Mucosa of descending colon (tissue), 3 donors: Measurements from ENCODE around the gene AP1G2. TPM values are rescaled to one million over a fixed set of nuclear protein-coding genes. Genes with fewer than 3 reads are reported as not detected.

ENCODE experiments used
- ATAC-seq: fragments of 200-7000 bp; cut with Tn5 transposase; one replicate; pipeline ENCODE4 v1.9.1; 2020; ENCODE audit warnings: mild to moderate bottlenecking, moderate library complexity
- DNase-seq, 3 donors: peaks; one replicate each; pipeline ENCODE4 v3.0.0-alpha.2; 2020
- H3K36me3 ChIP-seq: fragments of 200-600 bp; one replicate; pipeline ENCODE4 v1.8.0; 2021; ENCODE audit warnings: low read depth, mild to moderate bottlenecking
- H3K4me1 ChIP-seq: fragments of 200-600 bp; one replicate; pipeline ENCODE4 v1.8.0; 2021; ENCODE audit warnings: low read depth, mild to moderate bottlenecking
- H3K4me3 ChIP-seq: fragments of 200-600 bp; one replicate; pipeline ENCODE4 v1.8.0; 2021; ENCODE audit warnings: mild to moderate bottlenecking
- H3K9me3 ChIP-seq: fragments of 200-600 bp; one replicate; pipeline ENCODE4 v1.8.0; 2021; ENCODE audit warnings: mild to moderate bottlenecking
- intact Hi-C, 2 donors: fragments of 100-400 bp; cut with DNase I in 1 of 2; cut with micrococcal nuclease in 1 of 2; formaldehyde crosslinking; loops; one replicate each; pipeline versions ENCODE4 v1.11.0 to v1.11.1; 2022; cut with DNase I, micrococcal nuclease
- total RNA-seq, 3 donors: library from RNA; stranded (reverse); fragmentation: NEBNext Ultra II Directional in 2 of 3; extraction: Animal tissue kit (Norgen Biotek cat#: 25700) in 2 of 3; gene quantifications; one replicate each; pipeline versions ENCODE4 v1.2.1 to v1.2.4, GENCODE V29; 2021 to 2023
- TF ChIP-seq, protein P1 (sequence below): fragments of 200-600 bp; IDR thresholded peaks from one replicate; pipeline ENCODE4 v1.8.0; 2022; ENCODE audit warnings: antibody characterized with exemption, mild to moderate bottlenecking
- donor health status: DM: no; HTN: no; CAD: no; lungs with moderate emphysema.
- donor health status: DM: no; HTN: no; CAD: no.
- donor health status: DM: no; HTN: yes; CAD: no.

AP1G2 gene
- total RNA-seq, 3 donors from 2014 or later = 95.4 to 271 (median 122) TPM

DNA sequence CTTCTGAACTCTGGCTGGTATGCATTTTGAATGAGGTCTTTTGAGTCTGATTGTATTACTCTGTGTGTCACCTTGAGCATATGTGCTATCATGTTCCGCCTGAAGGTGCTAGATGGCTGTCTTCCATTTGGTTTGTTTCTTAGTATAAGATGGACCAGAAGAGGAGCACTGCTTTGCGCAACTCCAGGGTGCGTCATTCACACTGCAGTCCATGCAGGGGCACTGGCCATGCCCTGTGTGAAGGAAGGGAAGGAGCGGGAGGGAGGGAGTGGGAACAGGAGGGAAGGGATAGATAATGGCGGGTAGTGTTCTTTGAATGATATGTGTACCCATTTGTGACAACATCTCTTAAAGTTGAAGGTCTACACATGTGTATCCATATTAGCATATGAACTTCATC is 24.2 kb downstream of the AP1G2 start:
- DNase-seq (no peak), ATAC-seq (no peak)
- H3K4me3 ChIP-seq = no peak overlapping the region
- no peaks in the 10 kb centered on the region for H3K4me1 ChIP-seq
- TF ChIP-seq, protein P1, sequence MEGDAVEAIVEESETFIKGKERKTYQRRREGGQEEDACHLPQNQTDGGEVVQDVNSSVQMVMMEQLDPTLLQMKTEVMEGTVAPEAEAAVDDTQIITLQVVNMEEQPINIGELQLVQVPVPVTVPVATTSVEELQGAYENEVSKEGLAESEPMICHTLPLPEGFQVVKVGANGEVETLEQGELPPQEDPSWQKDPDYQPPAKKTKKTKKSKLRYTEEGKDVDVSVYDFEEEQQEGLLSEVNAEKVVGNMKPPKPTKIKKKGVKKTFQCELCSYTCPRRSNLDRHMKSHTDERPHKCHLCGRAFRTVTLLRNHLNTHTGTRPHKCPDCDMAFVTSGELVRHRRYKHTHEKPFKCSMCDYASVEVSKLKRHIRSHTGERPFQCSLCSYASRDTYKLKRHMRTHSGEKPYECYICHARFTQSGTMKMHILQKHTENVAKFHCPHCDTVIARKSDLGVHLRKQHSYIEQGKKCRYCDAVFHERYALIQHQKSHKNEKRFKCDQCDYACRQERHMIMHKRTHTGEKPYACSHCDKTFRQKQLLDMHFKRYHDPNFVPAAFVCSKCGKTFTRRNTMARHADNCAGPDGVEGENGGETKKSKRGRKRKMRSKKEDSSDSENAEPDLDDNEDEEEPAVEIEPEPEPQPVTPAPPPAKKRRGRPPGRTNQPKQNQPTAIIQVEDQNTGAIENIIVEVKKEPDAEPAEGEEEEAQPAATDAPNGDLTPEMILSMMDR = no peak
- H3K36me3 ChIP-seq = no peaks in the 10 kb centered on the region
- H3K9me3 ChIP-seq = no peaks in the 10 kb centered on the region
- intact Hi-C loops = no loop called here

DNA sequence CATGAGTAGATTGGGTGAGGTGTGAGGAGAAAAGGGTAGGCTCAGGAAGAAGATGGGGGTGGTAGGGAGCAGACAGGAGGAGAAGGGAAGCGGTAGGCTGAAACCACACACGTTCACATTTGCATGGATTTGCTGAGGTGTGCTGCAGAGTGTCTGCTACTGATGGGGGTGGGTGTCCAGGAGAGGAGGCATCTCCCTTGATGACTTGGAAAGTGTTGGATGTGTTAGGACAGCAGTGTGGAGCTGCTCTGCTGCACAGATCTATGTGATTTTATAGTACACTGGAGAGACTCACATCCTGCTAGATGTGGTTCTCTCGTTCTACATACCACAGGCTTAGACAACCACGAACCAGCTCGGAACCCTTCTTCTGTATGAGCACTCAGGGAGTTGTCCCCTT is 25.3 kb downstream of the AP1G2 start:
- no peak for DNase-seq
- H3K4me3 ChIP-seq = no peak overlapping the region
- intact Hi-C loops = no loop called here
- no peaks in the 10 kb centered on the region for H3K36me3 ChIP-seq
- H3K4me1 ChIP-seq = no peaks in the 10 kb centered on the region
- H3K9me3 ChIP-seq = no peaks in the 10 kb centered on the region
- ATAC-seq = no peak
- TF ChIP-seq, protein P1 = no peak

DNA sequence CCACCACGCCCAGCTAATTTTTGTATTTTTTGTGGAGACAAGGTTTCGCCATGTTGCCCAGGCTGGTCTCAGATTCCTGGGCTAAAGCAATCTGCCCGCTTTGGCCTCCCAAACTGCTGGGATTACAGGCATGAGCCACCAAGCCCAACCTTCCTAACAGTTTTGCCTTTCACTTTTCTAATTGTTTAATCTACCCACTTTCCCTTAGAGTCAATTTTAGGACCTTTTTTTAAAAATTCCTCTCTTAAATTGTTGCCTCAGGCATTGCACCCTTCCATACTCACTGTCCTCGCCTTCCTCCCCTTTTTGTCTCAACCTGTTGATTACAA is 27.5 kb downstream of the AP1G2 start:
- DNase-seq (no peak), ATAC-seq (no peak)
- Histone ChIP-seq H3K4me3 (no peak overlapping the region), H3K36me3 (no peaks in the 10 kb centered on the region), H3K4me1 (no peaks in the 10 kb centered on the region), H3K9me3 (no peaks in the 10 kb centered on the region)
- TF ChIP-seq, protein P1 = no peak
- intact Hi-C loops = no loop called here

DNA sequence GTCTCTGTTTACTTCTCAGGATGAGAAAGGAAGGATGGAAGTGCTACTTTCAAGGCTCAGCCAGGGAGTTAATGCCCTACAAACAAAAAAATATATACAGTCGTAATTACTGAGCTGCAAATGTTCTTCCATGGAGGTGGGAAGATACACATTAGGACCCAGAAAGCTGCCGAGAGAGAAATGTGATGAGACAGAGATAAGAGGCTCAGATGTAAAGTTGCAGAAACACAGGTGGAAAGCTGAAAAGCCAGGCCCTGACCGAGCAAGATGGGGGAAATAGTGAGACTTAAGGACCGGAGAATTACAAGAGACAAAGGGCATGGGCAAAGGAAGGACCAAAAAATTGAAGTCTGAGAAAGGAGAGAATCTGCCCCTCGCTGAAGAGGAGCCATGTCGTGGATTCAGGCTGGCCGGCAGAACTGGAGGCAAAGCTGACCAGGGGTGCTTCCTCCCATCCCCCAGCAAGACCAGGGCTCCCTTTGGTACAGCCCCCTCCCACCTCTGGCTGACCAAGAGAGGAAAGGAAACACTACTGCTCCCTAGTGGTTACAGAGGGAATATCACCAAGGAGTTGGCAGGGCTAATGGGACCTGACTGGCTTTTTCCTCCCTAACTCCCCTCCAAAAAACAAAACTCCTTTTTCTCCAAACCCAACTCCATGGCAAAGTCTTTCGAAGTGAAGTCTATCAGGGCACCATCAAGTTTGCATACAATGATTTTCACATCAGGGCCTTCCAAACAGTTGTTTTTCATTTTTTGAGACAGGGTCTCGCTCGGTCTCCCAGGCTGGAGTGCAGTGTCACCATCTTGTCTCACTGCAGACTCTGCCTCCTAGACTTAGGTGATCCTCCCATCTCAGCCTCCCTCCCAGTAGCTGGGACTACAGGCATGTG is 28.1 kb downstream of the AP1G2 start:
- TF ChIP-seq, protein P1 = peak; percentile 65
- Histone ChIP-seq H3K36me3 (no peaks in the 10 kb centered on the region), H3K4me3 (no peak overlapping the region), H3K4me1 (no peaks in the 10 kb centered on the region), H3K9me3 (no peaks in the 10 kb centered on the region)
- DNase-seq (peak in 1 of 3 donors; percentile 40), ATAC-seq (peak; percentile 70)
- intact Hi-C loops = loop anchor here in 1 of 2 donors (10.0 kb wide), 1 partner anchor 55 kb away; no protein-coding TSS in a partner anchor

DNA sequence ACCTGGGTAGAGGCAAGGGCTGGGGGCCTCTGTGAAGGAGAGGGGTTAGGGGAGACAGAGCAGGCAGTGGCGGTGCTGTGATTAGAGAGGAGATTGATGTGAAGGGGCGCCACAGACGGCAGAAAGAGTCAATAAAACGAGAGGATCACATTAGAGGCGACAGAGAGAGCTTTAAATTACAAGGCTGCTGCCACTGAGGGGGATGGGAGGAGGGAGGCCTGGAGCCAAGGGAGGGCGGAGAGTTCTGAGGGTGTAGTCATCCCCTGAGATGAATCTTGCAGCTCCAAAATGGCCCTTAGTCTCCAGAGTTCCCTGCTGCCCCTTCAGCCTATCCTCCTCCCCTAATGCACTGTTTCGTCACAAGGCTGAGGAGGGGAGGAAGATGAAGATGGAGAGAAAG is 28.8 kb downstream of the AP1G2 start:
- no peaks in the 10 kb centered on the region for H3K36me3 ChIP-seq
- ATAC-seq = no peak
- DNase-seq = no peak
- intact Hi-C loops = loop anchor here in 1 of 2 donors (10.0 kb wide), 1 partner anchor 54 kb away; no protein-coding TSS in a partner anchor
- H3K4me1 ChIP-seq = no peaks in the 10 kb centered on the region
- TF ChIP-seq, protein P1 = no peak
- H3K4me3 ChIP-seq = no peak overlapping the region
- H3K9me3 ChIP-seq = no peaks in the 10 kb centered on the region
